AG04449 (cell line): ENCODE results near the gene CIAO2B.
A peak's percentile ranks its signal among the peaks of the same experiment; 100 is the strongest.

ENCODE experiments used
- CTCF ChIA-PET: fragments of 350-600 bp; formaldehyde crosslinking; extraction: SDS; loops from one replicate; lab custom pipeline; 2021; ENCODE audit warnings: antibody characterized with exemption; lab: Yijun Ruan, JAX
- POLR2A ChIA-PET: fragments of 400-600, 350-600 bp; formaldehyde crosslinking; extraction: SDS; loops from one replicate; lab custom pipeline; 2020; ENCODE audit warnings: antibody characterized with exemption, inconsistent platforms; lab: Yijun Ruan, JAX
- DNase-seq: peaks from one replicate; pipeline ENCODE4 v3.0.0-alpha.2; 2010; ENCODE audit warnings: low read depth, low spot score
- H3K4me3 ChIP-seq: 2 replicates; pipeline ENCODE4 v1.5.1; 2011; ENCODE audit warnings: low read depth, mild to moderate bottlenecking, control low read depth, low read length
- TF ChIP-seq, protein P1 (sequence below): IDR thresholded peaks from one replicate; pipeline ENCODE4 v1.5.1; 2011; ENCODE audit warnings: mild to moderate bottlenecking, moderate library complexity, low read length, control low read depth, inconsistent platforms; ENCODE audit not compliant: insufficient read depth; ENCODE audit errors: missing control alignments

CIAO2B gene

DNA sequence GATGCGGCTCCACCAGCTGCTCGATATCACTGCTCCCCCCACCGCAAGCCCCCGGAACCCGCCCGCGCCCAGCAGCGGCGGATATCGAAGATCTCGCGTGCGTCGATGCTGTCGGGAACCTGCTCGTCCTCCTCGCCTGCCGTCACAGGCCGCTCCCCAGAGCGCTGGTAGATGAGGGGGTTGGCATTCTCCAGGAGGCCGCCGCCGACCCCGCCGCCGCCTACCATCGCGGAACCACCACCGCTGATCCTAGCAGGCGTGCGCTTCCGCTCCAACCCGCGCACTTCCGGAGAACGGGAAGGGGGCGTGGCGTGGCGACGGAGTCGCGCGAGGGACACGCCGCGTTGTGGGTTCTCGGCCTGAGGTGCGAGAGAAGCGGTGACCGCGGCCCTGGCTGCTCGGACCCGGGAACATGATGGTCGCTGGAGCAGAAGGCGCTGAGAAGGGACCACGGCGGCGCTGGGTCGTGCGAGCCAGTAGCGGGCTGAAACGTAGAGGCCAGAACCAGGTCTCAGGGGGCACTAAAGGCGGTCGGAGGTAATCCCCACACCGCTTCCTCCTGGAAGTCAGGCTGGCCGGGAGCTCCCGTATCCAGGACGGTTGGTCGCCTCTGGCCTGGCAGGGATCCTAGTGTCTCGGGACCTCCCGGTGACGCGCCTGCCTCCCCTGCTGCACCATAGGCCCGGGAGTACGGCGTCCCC, at the start of gene CIAO2B:
Gene CIAO2B, minus strand, starts transcription at position 265 of the 701 bp plus-strand sequence. Its CDS starts 38 bp downstream, at position 227.
- DNase-seq = no peak
- peak within 1 kb of the TSS; percentile 97 for H3K4me3 ChIP-seq
- CTCF ChIA-PET = interaction anchor here (1.0 to 2.4 kb wide), 4 partner anchors 9 to 39 kb away, joined by 3 to 16 read pairs (median 4); no protein-coding TSS in a partner anchor
- TF ChIP-seq, protein P1, sequence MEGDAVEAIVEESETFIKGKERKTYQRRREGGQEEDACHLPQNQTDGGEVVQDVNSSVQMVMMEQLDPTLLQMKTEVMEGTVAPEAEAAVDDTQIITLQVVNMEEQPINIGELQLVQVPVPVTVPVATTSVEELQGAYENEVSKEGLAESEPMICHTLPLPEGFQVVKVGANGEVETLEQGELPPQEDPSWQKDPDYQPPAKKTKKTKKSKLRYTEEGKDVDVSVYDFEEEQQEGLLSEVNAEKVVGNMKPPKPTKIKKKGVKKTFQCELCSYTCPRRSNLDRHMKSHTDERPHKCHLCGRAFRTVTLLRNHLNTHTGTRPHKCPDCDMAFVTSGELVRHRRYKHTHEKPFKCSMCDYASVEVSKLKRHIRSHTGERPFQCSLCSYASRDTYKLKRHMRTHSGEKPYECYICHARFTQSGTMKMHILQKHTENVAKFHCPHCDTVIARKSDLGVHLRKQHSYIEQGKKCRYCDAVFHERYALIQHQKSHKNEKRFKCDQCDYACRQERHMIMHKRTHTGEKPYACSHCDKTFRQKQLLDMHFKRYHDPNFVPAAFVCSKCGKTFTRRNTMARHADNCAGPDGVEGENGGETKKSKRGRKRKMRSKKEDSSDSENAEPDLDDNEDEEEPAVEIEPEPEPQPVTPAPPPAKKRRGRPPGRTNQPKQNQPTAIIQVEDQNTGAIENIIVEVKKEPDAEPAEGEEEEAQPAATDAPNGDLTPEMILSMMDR = no peak
- POLR2A ChIA-PET = interaction anchor here (0.6 kb wide), 1 partner anchor 39 kb away, joined by 3 read pairs; no protein-coding TSS in a partner anchor

DNA sequence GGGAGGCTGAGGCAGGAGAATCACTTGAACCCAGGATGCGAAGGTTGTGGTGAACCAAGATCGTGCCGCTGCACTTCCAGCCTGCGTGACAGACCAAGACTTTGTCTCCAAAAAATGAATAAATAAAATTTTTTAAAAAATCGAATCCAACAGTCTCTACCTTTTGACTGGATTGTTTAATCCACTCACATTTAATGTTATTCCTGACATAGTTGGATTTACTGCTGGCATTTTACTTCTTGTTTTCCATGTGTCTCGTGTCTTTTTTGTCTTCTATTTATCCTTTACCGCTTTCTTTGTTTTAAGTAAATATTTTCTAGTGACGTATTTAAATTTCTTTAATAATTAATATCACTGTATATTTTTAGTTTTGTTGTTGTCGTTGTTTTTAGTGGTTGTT, 48.8 kb upstream of the CIAO2B start:
- POLR2A ChIA-PET = no interaction called here
- TF ChIP-seq, protein P1 = no peak
- H3K4me3 ChIP-seq = no peak overlapping the region
- CTCF ChIA-PET = interaction anchor here (1.1 to 2.5 kb wide), 5 partner anchors 22 to 202 kb away, joined by 5 to 15 read pairs (median 7); partner anchors contain the start of gene CES3
- DNase-seq = no peak

DNA sequence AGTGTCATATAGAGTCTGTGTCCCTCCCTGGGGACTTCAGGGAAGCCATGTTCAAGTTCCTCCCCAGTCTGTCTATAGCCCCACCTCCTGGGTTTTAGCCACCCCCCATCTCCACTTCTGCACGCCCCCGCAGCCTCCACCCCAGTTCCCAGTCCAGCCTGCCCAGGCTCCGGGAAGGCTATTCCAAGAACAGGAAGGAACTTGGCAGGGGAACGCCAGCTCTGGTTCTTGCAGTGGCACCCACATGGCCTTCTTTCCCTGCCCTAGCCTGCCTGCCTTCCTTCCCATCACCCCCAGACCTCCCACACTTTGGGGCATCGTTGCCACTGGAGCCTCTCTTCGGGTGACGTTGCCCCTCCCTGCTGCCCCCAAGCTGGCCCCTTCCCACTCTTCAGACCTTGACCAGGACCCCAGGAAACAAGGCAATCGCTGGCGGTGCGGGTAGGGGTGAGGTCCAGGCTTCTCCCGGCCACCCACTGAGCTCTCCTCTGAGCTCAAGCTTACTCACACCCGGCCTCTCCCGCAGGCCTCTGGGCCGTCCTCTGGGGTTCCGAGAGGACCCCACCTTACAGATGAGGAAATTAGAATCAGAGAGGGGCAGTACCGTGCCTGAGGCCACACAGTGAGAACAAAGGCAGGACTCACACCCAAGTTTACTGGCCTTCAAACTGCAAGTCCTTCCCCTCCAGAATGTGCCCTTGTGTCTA, 45.0 kb upstream of the CIAO2B start:
- ChIA-PET POLR2A (no interaction called here), CTCF (interaction anchor here (0.9 to 12.6 kb wide), 16 partner anchors 10 to 206 kb away, joined by 3 to 241 read pairs (median 5); partner anchors contain the start of genes B3GNT9, CES3, CES4A and EXOC3L1)
- TF ChIP-seq, protein P1 = no peak
- H3K4me3 ChIP-seq = no peak overlapping the region
- no peak for DNase-seq

DNA sequence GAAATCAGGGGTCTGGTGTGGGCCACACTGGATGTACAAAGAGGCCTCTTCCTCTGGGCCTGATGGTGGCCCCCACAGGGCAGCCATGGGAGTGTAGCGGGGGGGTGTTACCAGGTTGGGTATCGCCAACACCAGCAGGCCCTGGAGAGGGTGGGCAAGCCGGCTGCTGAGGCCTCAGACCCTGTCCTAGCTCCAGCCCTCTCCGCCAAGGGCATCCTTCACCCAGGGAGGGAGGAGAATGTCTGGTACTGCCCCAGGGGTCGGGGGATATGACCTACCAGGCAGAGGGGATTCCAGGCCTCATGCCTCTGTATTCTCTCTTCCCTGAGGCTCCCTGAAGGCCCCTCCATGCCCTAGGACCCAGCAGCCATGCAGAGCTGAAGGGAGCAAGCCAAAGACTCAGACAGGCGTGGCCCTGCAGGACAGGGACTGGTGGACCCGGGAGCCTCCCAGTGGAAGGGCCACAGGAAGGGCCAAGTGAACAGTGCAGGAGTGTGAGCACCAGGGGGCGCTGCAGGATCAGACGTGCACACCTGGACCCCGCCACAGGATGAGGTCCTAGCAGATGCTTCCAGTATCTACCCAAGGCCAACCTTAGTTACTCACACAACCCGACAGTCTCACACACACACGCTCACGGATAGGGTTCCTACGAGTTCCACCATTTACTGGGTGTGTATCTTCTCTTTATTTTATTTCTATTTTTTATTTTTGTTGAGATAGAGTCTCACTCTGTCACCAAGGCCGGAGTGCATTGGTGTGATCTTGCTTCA, 43.3 kb upstream of the CIAO2B start:
- H3K4me3 ChIP-seq = no peak overlapping the region
- POLR2A ChIA-PET = no interaction called here
- CTCF ChIA-PET = interaction anchor here (0.5 to 12.6 kb wide), 41 partner anchors 11 to 416 kb away, joined by 3 to 241 read pairs (median 4); partner anchors contain the start of genes B3GNT9, CES3, CES4A and EXOC3L1
- TF ChIP-seq, protein P1 = peak; percentile 98
- DNase-seq = no peak

DNA sequence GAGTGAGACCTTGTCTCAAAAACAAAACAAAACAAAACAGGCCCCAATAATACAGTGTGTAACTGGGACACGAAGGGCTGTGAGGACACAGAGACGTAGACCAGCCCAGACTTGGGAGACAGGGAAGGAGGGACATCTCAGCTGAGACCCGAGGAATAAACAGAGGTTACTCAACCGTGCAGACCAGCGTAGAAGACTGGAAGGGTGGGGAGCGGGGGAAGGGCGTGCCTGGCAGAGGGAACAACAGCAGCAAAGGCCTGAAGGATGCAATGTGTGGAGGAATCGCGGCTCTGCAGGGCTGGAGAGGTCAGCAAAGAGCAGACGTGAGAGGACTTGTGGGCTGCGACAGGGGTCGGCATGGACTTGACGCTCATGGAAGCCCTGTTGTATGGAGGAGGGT, 42.5 kb upstream of the CIAO2B start:
- H3K4me3 ChIP-seq = no peak overlapping the region
- no peak for DNase-seq
- ChIA-PET CTCF (interaction anchor here (0.6 to 12.6 kb wide), 25 partner anchors 7 to 221 kb away, joined by 3 to 241 read pairs (median 4); partner anchors contain the start of genes B3GNT9, CES3, CES4A and EXOC3L1), POLR2A (no interaction called here)
- TF ChIP-seq, protein P1 = no peak
